Calu3 (cell line): ENCODE measurements around the gene TNFRSF21. TPM values are rescaled to one million over a fixed set of nuclear protein-coding genes. Genes with fewer than 3 reads are reported as not detected.

Experiments
- BruUV-seq: library from RNA; stranded (reverse); fragments of 400-500 nt; replicated peaks from 2 replicates; lab custom pipeline; 2021; lab: Mats Ljungman, UMichigan
- CTCF ChIA-PET: fragments of 300-600 bp; sonication (Branson Sonifier 250); formaldehyde crosslinking; loops from one replicate; lab custom pipeline; 2022; ENCODE audit warnings: antibody characterized with exemption; lab: Charles Lee
- DNase-seq: peaks from one replicate; pipeline ENCODE4 v3.0.0; 2022
- H3K27ac Mint-ChIP-seq: one replicate; pipeline ENCODE4 v1.8.0; 2022; ENCODE audit warnings: mixed read lengths; ENCODE audit not compliant: unreplicated experiment
- H3K27me3 Mint-ChIP-seq: one replicate; pipeline ENCODE4 v1.8.0; 2022; ENCODE audit warnings: mixed read lengths; ENCODE audit not compliant: unreplicated experiment
- H3K36me3 Mint-ChIP-seq: one replicate; pipeline ENCODE4 v1.8.0; 2022; ENCODE audit warnings: mild to moderate bottlenecking, moderate library complexity, mixed read lengths; ENCODE audit not compliant: insufficient read depth, unreplicated experiment
- H3K4me1 Mint-ChIP-seq: one replicate; pipeline ENCODE4 v1.8.0; 2022; ENCODE audit warnings: mild to moderate bottlenecking, low read depth, mixed read lengths; ENCODE audit not compliant: unreplicated experiment
- H3K4me3 Mint-ChIP-seq: one replicate; pipeline ENCODE4 v1.8.0; 2022; ENCODE audit warnings: mild to moderate bottlenecking, low read depth, moderate library complexity, mixed read lengths; ENCODE audit not compliant: unreplicated experiment
- H3K9me3 Mint-ChIP-seq: one replicate; pipeline ENCODE4 v1.8.0; 2022; ENCODE audit warnings: low read depth, mixed read lengths; ENCODE audit not compliant: unreplicated experiment
- CTCF ChIP-seq: fragments of 200-600 bp; IDR thresholded peaks from one replicate; pipeline ENCODE4 v1.8.0; 2022; ENCODE audit warnings: antibody characterized with exemption; ENCODE audit not compliant: unreplicated experiment
- intact Hi-C: fragments of 100-400 bp; cut with micrococcal nuclease; formaldehyde crosslinking; loops from one replicate; pipeline ENCODE4 v1.10.0; 2022; ENCODE audit not compliant: unreplicated experiment
- total RNA-seq: library from RNA; stranded (reverse); gene quantifications from 2 replicates; pipeline ENCODE4 v1.2.3, GENCODE V29; 2022

TNFRSF21 gene
- total RNA-seq, 1 experiment from 2014 or later: 255 TPM

- Mint-ChIP-seq H3K4me1 (peaks cover 17% of the 10 kb centered on the region), H3K36me3 (no peaks in the 10 kb centered on the region), H3K27ac (no peak overlapping the region), H3K27me3 (no peaks in the 10 kb centered on the region), H3K9me3 (no peaks in the 10 kb centered on the region), H3K4me3 (no peak overlapping the region)
- intact Hi-C loops: no loop called here
- CTCF ChIA-PET: no interaction called here
- no TSS peak for BruUV-seq
- DNase-seq: no peak
- no peak for TF ChIP-seq CTCF
These were observed 14.2 kb upstream of the TNFRSF21 start for GRCh38 chr6:47323887-47324286.

- Mint-ChIP-seq H3K36me3 (no peaks in the 10 kb centered on the region), H3K4me3 (no peak overlapping the region), H3K4me1 (peaks cover 20% of the 10 kb centered on the region), H3K27me3 (no peaks in the 10 kb centered on the region), H3K27ac (no peak overlapping the region), H3K9me3 (no peaks in the 10 kb centered on the region)
- TF ChIP-seq CTCF: no peak
- no peak for DNase-seq
- BruUV-seq: no TSS peak
- CTCF ChIA-PET: no interaction called here
- intact Hi-C loops: no loop called here
These were observed 13.6 kb upstream of the TNFRSF21 start for GRCh38 chr6:47323321-47323720.

GRCh38 chr6:47321577-47321976 lies 11.9 kb upstream of the TNFRSF21 start:
- intact Hi-C loops: no loop called here
- no TSS peak for BruUV-seq
- DNase-seq: no peak
- Mint-ChIP-seq H3K36me3 (no peaks in the 10 kb centered on the region), H3K4me3 (no peak overlapping the region), H3K4me1 (peaks cover 34% of the 10 kb centered on the region), H3K27me3 (no peaks in the 10 kb centered on the region), H3K9me3 (peaks cover 4% of the 10 kb centered on the region), H3K27ac (peak overlapping the region; percentile 25)
- TF ChIP-seq CTCF: no peak
- CTCF ChIA-PET: no interaction called here

GRCh38 chr6:47319867-47320266 lies 10.2 kb upstream of the TNFRSF21 start:
- H3K36me3 Mint-ChIP-seq: no peaks in the 10 kb centered on the region
- BruUV-seq: no TSS peak
- CTCF ChIA-PET: no interaction called here
- peaks cover 4% of the 10 kb centered on the region for H3K9me3 Mint-ChIP-seq
- no peak for DNase-seq
- TF ChIP-seq CTCF: no peak
- H3K4me1 Mint-ChIP-seq: peaks cover 52% of the 10 kb centered on the region
- intact Hi-C loops: no loop called here
- H3K27ac Mint-ChIP-seq: no peak overlapping the region
- no peak overlapping the region for H3K4me3 Mint-ChIP-seq
- H3K27me3 Mint-ChIP-seq: no peaks in the 10 kb centered on the region

- no peak for TF ChIP-seq CTCF
- H3K36me3 Mint-ChIP-seq: no peaks in the 10 kb centered on the region
- H3K27ac Mint-ChIP-seq: no peak overlapping the region
- peaks cover 4% of the 10 kb centered on the region for H3K9me3 Mint-ChIP-seq
- BruUV-seq: no TSS peak
- peaks cover 56% of the 10 kb centered on the region for H3K4me1 Mint-ChIP-seq
- CTCF ChIA-PET: no interaction called here
- no peaks in the 10 kb centered on the region for H3K27me3 Mint-ChIP-seq
- H3K4me3 Mint-ChIP-seq: no peak overlapping the region
- intact Hi-C loops: no loop called here
- DNase-seq: no peak
These were observed 9.7 kb upstream of the TNFRSF21 start for GRCh38 chr6:47319382-47319781.
